K562 (cell line): Measurements from ENCODE around the gene SORBS2.

Experiments
- EZH2 ChIP-seq: IDR thresholded peaks from 2 replicates; pipeline ENCODE4 v1.6.1; 2012; ENCODE audit warnings: low read depth, mild to moderate bottlenecking, inconsistent platforms, low read length, borderline replicate concordance
- JUND ChIP-seq, 2 experiments: IDR thresholded peaks; 2 replicates in 1 of 2; 3 replicates in 1 of 2; pipeline ENCODE4 v1.6.1; 2011; ENCODE audit warnings: borderline replicate concordance in 2 of 2, low read depth in 2 of 2, low read length in 2 of 2, improper control_type of control experiment in 1 of 2, missing biosample characterization in 1 of 2, missing genetic modification characterization in 1 of 2, missing genetic modification reagents in 1 of 2
- KAT7 ChIP-seq: sonication (generic); formaldehyde crosslinking; IDR thresholded peaks from 2 replicates; pipeline ENCODE4 v1.8.0; 2022; ENCODE audit warnings: missing genetic modification reagents, mild to moderate bottlenecking, borderline replicate concordance
- KHSRP ChIP-seq: fragments of 450-650 bp; IDR thresholded peaks from 2 replicates; pipeline ENCODE4 v1.6.1; 2017
- MECOM ChIP-seq: fragments of 250-450 bp; sonication (Bioruptor Pico); IDR thresholded peaks from 2 replicates; pipeline ENCODE4 v1.8.0; 2022; ENCODE audit warnings: inconsistent platforms
- RBBP5 ChIP-seq: fragments of 200-600 bp; sonication (generic); IDR thresholded peaks from 2 replicates; pipeline ENCODE4 v1.6.1; 2012; ENCODE audit warnings: borderline replicate concordance, mild to moderate bottlenecking, low read length, control low read depth, inconsistent platforms; ENCODE audit not compliant: insufficient read depth, poor library complexity, severe bottlenecking
- SIX5 ChIP-seq, 2 experiments: IDR thresholded peaks; 2 replicates each; pipeline ENCODE4 v1.6.1; 2011; ENCODE audit warnings: low read length in 2 of 2, borderline replicate concordance in 1 of 2, low read depth in 1 of 2, mild to moderate bottlenecking in 1 of 2, moderate library complexity in 1 of 2; ENCODE audit not compliant: insufficient read depth in 1 of 2
- SMAD3 ChIP-seq: fragments of 450-650 bp; formaldehyde crosslinking; conservative IDR thresholded peaks from 2 replicates; pipeline ENCODE4 v1.4.0; 2020; ENCODE audit warnings: mild to moderate bottlenecking
- SREBF2 ChIP-seq: sonication (generic); formaldehyde crosslinking; IDR thresholded peaks from 2 replicates; pipeline ENCODE4 v1.4.0; 2020; ENCODE audit warnings: mild to moderate bottlenecking, missing genetic modification reagents
- TCF7 ChIP-seq: sonication (generic); IDR thresholded peaks from 2 replicates; pipeline ENCODE4 v1.6.1; 2016; ENCODE audit warnings: antibody characterized with exemption, borderline replicate concordance
- TSC22D4 ChIP-seq: fragments of 450-650 bp; IDR thresholded peaks from 2 replicates; pipeline ENCODE4 v1.6.1; 2016; ENCODE audit warnings: missing genetic modification characterization, missing biosample characterization, control low read depth
- TF ChIP-seq, protein P1 (sequence below): sonication (generic); formaldehyde crosslinking; IDR thresholded peaks from 2 replicates; pipeline ENCODE4 v1.8.0; 2022; ENCODE audit warnings: mild to moderate bottlenecking, low read depth, missing genetic modification reagents

DNA sequence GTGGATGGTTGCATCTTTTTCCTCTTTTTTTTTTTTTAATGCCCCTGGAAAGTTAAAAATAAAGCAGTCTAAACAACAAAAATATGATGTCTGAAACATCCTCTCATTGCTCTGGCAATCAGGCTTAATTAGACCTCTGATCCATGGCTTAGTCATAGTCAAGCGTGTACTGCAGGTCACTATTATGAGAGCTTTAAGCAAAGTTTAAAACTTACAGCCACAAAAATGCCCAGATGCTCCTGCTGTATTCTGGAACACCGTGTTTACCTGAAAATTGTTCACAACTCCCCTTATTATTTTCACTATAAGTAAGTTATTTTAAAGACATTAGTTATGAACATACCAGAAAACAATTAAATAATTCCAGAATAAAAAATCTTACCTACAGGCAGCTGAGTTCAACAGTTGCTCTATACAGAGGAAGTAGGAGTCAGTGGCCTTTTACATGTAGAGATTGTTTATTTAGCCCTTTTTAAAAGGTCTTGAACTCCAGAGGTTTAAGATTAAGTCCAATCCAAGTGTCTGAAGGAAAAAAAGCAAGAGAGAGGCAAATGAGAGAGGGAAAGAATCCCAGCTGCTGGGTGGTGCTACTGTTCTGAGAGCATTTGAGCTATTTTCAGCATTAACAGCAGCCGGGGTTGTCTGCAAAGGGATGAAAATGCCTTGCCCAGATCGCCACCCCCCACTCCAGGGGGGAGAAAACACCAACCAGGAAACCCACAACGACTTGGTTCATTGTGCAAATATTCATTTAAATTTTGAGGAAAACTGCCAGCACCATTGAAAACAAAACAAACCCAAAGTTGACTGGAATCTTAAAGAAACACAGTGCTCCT lies 36.9 kb downstream of the SORBS2 start:
- no peak for TF ChIP-seq RBBP5
- no peak for TF ChIP-seq KHSRP
- TF ChIP-seq, protein P1, sequence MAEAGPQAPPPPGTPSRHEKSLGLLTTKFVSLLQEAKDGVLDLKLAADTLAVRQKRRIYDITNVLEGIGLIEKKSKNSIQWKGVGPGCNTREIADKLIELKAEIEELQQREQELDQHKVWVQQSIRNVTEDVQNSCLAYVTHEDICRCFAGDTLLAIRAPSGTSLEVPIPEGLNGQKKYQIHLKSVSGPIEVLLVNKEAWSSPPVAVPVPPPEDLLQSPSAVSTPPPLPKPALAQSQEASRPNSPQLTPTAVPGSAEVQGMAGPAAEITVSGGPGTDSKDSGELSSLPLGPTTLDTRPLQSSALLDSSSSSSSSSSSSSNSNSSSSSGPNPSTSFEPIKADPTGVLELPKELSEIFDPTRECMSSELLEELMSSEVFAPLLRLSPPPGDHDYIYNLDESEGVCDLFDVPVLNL (CRISPR knock-in tag) = no peak
- TF ChIP-seq TSC22D4 (tag) = no peak
- no peak for TF ChIP-seq JUND (IDR thresholded peaks at IDR 0.05; ENCODE audit: borderline replicate concordance, low read depth, low read length)
- no peak for TF ChIP-seq JUND (tag; IDR thresholded peaks at IDR 0.05; ENCODE audit: borderline replicate concordance, low read depth, low read length)
- TF ChIP-seq MECOM = no peak
- no peak for TF ChIP-seq TCF7
- no peak for TF ChIP-seq KAT7
- no peak for TF ChIP-seq SMAD3
- no peak for TF ChIP-seq EZH2
- TF ChIP-seq SREBF2 (CRISPR knock-in tag) = no peak
- no peak for TF ChIP-seq SIX5 (IDR thresholded peaks at IDR 0.05; ENCODE audit: borderline replicate concordance in 1 of 2, insufficient read depth in 1 of 2, low read depth in 1 of 2, low read length in 2 of 2)
